Measurements from ENCODE around the gene MPPE1. TPM values are rescaled to one million over a fixed set of nuclear protein-coding genes. Genes with fewer than 3 reads are reported as not detected.
"Not testable (repeated sequence)": the region's sequence is repeated elsewhere in the genome, so short reads cannot be mapped to it uniquely, and the experiment has no call there.

MPPE1 gene
- total RNA-seq, 4 donors from 2014 or later: 24.7 to 83.4 (median 55.8) TPM

DNA sequence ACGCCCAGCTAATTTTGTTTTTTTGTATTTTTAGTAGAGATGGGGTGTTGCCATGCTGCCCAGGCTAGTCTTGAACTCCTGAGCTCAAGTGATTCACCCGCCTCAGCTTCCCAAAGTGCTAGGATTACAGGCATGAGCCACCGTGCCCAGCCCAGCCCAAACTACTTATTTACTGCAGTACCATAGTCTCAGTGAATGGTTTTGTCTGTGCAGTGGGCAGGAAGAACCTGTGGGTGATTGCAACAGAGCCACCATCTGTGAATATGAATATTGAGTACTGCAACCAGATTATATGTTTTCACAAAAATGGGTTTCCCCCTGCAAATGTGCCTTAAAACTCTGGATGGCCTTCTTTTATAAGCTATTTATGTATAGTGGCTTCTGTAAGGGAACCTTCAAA lies 9.1 kb downstream of the MPPE1 start:
- in situ Hi-C loops (cut with MboI; ENCODE audit: low pct_ligation_motif_present in 1 of 4, low pct_unique_long_range_greater_than_20kb in 1 of 4, low sequenced_read_pairs in 3 of 4) (no loop called here), intact Hi-C loops (cut with DNase I; ENCODE audit: low total_unique reads) (no loop called here)
- Histone ChIP-seq H3K4me3 (no peak overlapping the region), H3K9me3 (no peaks in the 10 kb centered on the region), H3K36me3 (peaks cover 0 to 18% (median 3%) of the 10 kb centered on the region in 4 donors), H3K27me3 (no peaks in the 10 kb centered on the region), H3K4me1 (no peaks in the 10 kb centered on the region), H3K27ac (no peak overlapping the region)
- TF ChIP-seq EP300 (IDR thresholded peaks at IDR 0.05; ENCODE audit: low read depth) (no peak), POLR2AphosphoS5 (IDR thresholded peaks at IDR 0.05) (no peak), POLR2A (IDR thresholded peaks at IDR 0.05) (no peak)
- TF ChIP-seq, protein P1, sequence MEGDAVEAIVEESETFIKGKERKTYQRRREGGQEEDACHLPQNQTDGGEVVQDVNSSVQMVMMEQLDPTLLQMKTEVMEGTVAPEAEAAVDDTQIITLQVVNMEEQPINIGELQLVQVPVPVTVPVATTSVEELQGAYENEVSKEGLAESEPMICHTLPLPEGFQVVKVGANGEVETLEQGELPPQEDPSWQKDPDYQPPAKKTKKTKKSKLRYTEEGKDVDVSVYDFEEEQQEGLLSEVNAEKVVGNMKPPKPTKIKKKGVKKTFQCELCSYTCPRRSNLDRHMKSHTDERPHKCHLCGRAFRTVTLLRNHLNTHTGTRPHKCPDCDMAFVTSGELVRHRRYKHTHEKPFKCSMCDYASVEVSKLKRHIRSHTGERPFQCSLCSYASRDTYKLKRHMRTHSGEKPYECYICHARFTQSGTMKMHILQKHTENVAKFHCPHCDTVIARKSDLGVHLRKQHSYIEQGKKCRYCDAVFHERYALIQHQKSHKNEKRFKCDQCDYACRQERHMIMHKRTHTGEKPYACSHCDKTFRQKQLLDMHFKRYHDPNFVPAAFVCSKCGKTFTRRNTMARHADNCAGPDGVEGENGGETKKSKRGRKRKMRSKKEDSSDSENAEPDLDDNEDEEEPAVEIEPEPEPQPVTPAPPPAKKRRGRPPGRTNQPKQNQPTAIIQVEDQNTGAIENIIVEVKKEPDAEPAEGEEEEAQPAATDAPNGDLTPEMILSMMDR (IDR thresholded peaks at IDR 0.05): no peak
- 92 to 94% methylated on average over 2 to 3 of the region's 3 CpGs for WGBS, 2 donors (ENCODE audit: low coverage in 1 of 2)
- DNase-seq: no peak

DNA sequence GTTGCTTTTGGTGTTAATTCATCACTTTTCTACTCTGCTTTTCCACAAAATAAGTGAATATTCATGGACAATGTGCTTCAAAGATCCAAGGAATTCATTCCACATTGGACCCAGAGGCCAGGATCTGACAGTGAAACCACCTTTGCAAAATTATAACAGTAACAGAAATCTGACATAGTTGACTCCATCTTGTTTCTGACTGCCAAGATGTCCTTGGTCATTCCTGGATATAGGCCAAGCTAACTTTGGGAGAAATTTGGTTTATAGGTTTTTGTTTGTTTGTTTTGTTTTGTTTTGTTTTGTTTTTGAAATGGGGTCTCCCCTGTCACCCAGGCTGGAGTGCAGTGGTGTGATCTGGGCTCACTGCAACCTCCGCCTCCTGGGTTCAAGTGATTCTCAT lies 10.3 kb downstream of the MPPE1 start:
- Histone ChIP-seq H3K27me3 (no peaks in the 10 kb centered on the region), H3K4me1 (no peaks in the 10 kb centered on the region), H3K4me3 (no peak overlapping the region), H3K27ac (no peak overlapping the region), H3K36me3 (peaks cover 0 to 18% (median 5%) of the 10 kb centered on the region in 4 donors), H3K9me3 (no peaks in the 10 kb centered on the region)
- intact Hi-C loops (cut with DNase I; ENCODE audit: low total_unique reads) (no loop called here), in situ Hi-C loops (cut with MboI; ENCODE audit: low pct_ligation_motif_present in 1 of 4, low pct_unique_long_range_greater_than_20kb in 1 of 4, low sequenced_read_pairs in 3 of 4) (no loop called here)
- DNase-seq: no peak
- no peak for TF ChIP-seq POLR2AphosphoS5 (IDR thresholded peaks at IDR 0.05)
- TF ChIP-seq, protein P1 (IDR thresholded peaks at IDR 0.05): no peak
- TF ChIP-seq EP300 (IDR thresholded peaks at IDR 0.05; ENCODE audit: low read depth): no peak
- no peak for TF ChIP-seq POLR2A (IDR thresholded peaks at IDR 0.05)
- WGBS, 2 donors (ENCODE audit: low coverage in 1 of 2): 0% methylated on average over 1 of the region's 1 CpG; no CpG with 5 or more reads in 1 of the 2 donors

DNA sequence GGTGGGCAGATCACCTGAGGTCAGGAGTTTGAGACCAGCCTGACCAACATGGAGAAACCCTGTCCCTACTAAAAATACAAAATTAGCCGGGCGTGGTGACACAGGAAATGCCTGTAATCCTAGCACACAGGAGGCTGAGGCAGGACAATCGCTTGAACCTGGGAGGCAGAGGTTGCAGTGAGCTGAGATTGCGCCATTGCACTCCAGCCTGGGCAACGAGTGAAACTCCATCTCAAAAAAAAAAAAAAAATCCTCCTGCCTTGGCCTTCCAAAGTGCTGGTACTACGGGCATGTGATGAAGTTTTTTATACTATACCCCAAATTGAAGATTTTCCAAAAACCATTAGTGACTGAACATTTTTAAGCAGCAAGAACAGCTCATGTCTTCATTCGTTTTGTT lies 15.7 kb downstream of the MPPE1 start:
- H3K4me3 ChIP-seq; H3K27ac ChIP-seq; H3K9me3 ChIP-seq; intact Hi-C loops (cut with DNase I; ENCODE audit: low total_unique reads); in situ Hi-C loops (cut with MboI; ENCODE audit: low pct_ligation_motif_present in 1 of 4, low pct_unique_long_range_greater_than_20kb in 1 of 4, low sequenced_read_pairs in 3 of 4); H3K27me3 ChIP-seq; H3K4me1 ChIP-seq; DNase-seq: not testable (repeated sequence)
- peaks cover 0 to 46% (median 16%) of the 10 kb centered on the region in 4 donors for H3K36me3 ChIP-seq
- WGBS, 2 donors (ENCODE audit: low coverage in 1 of 2): 90% methylated on average over 4 to 7 of the region's 7 CpGs

DNA sequence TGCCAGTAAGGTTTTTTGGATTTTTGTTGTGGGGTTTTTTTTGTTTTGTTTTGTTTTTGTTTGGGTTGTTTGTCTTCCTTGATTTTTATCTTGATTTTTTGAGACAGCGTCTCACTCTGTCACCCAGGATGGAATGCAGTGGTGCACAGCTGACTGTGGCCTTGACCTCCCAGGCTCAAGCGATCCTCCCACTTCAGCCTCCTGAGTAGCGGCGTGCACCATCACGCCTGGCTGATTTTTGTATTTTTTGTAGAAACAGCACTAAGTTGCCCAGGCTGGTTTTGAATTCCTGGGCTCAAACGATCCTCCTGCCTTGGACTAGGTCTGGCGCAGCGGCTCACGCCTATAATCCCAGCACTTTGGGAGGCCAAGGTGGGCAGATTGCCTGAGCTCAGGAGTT lies 16.4 kb downstream of the MPPE1 start:
- WGBS, 2 donors (ENCODE audit: low coverage in 1 of 2): 96 to 100% methylated on average over 1 to 9 of the region's 9 CpGs
- no peaks in the 10 kb centered on the region for H3K27me3 ChIP-seq
- H3K4me3 ChIP-seq: no peak overlapping the region
- peaks cover 0 to 10% (median 6%) of the 10 kb centered on the region in 4 donors for H3K4me1 ChIP-seq
- in situ Hi-C loops (cut with MboI; ENCODE audit: low pct_ligation_motif_present in 1 of 4, low pct_unique_long_range_greater_than_20kb in 1 of 4, low sequenced_read_pairs in 3 of 4): no loop called here
- H3K27ac ChIP-seq: no peak overlapping the region
- peaks cover 0 to 48% (median 17%) of the 10 kb centered on the region in 4 donors for H3K36me3 ChIP-seq
- intact Hi-C loops (cut with DNase I; ENCODE audit: low total_unique reads): no loop called here
- H3K9me3 ChIP-seq: no peaks in the 10 kb centered on the region
- DNase-seq: no peak
- TF ChIP-seq EP300 (IDR thresholded peaks at IDR 0.05; ENCODE audit: low read depth): no peak
- TF ChIP-seq POLR2AphosphoS5 (IDR thresholded peaks at IDR 0.05): no peak
- TF ChIP-seq POLR2A (IDR thresholded peaks at IDR 0.05): no peak
- TF ChIP-seq, protein P1 (IDR thresholded peaks at IDR 0.05): no peak

DNA sequence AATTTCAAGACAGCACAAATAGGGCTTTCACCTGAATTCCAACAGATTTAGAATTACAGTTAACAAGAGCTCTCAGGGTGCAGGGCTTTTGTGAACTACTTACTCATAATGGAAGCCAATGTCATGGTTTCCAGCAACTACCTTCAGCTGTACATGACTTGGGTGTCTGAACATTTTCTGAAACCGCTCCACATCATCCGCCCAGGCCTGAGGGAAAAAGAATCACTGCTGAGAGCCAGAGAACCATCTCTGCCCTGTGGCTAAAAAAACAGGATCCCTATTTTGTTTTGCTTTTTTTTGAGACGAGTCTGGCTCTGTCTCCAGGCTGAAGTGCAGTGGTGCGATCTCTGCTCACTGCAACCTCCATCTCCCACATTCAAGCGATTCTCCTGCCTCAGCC lies 18.8 kb downstream of the MPPE1 start:
- TF ChIP-seq EP300 (IDR thresholded peaks at IDR 0.05; ENCODE audit: low read depth): no peak
- TF ChIP-seq, protein P1 (IDR thresholded peaks at IDR 0.05): no peak
- TF ChIP-seq POLR2AphosphoS5 (IDR thresholded peaks at IDR 0.05): no peak
- TF ChIP-seq POLR2A (IDR thresholded peaks at IDR 0.05): no peak
- no peak for DNase-seq
- H3K4me3 ChIP-seq: no peak overlapping the region
- H3K4me1 ChIP-seq: peaks cover 0 to 23% (median 11%) of the 10 kb centered on the region in 4 donors
- in situ Hi-C loops (cut with MboI; ENCODE audit: low pct_ligation_motif_present in 1 of 4, low pct_unique_long_range_greater_than_20kb in 1 of 4, low sequenced_read_pairs in 3 of 4) (no loop called here), intact Hi-C loops (cut with DNase I; ENCODE audit: low total_unique reads) (no loop called here)
- 82 to 95% methylated on average over 5 of the region's 5 CpGs for WGBS, 2 donors (ENCODE audit: low coverage in 1 of 2)
- no peaks in the 10 kb centered on the region for H3K9me3 ChIP-seq
- peaks cover 0 to 50% (median 11%) of the 10 kb centered on the region in 4 donors for H3K36me3 ChIP-seq
- no peak overlapping the region for H3K27ac ChIP-seq
- H3K27me3 ChIP-seq: no peaks in the 10 kb centered on the region
